Activated CD8-positive, alpha-beta T cell treated with anti-CD3 and anti-CD28 coated beads for 36 hours (primary cell): Measurements from ENCODE around the gene SLC24A3. TPM values are rescaled to one million over a fixed set of nuclear protein-coding genes. Genes with fewer than 3 reads are reported as not detected.

Experiments
- ATAC-seq: fragments of 200-7000 bp; cut with Tn5 transposase; one replicate; pipeline ENCODE4 v1.10.0; 2021; ENCODE audit warnings: mild to moderate bottlenecking, moderate library complexity
- CTCF ChIA-PET: fragments of 350-600 bp; sonication (Branson Sonifier 250); formaldehyde crosslinking; loops from one replicate; lab custom pipeline; 2021; ENCODE audit warnings: antibody characterized with exemption; lab: Charles Lee
- POLR2A ChIA-PET: fragments of 350-600 bp; sonication (Branson Sonifier 250); formaldehyde crosslinking; loops from one replicate; lab custom pipeline; 2021; ENCODE audit warnings: antibody characterized with exemption; lab: Charles Lee
- DNase-seq: peaks from one replicate; pipeline ENCODE4 v3.0.0-alpha.2; 2020
- H3K27ac Mint-ChIP-seq: one replicate; pipeline ENCODE4 v1.8.0; 2021; ENCODE audit warnings: mild to moderate bottlenecking, mixed read lengths
- H3K27me3 Mint-ChIP-seq: one replicate; pipeline ENCODE4 v1.8.0; 2021; ENCODE audit warnings: mixed read lengths
- H3K36me3 Mint-ChIP-seq: one replicate; pipeline ENCODE4 v1.8.0; 2021; ENCODE audit warnings: low read depth, mixed read lengths
- H3K4me1 Mint-ChIP-seq: one replicate; pipeline ENCODE4 v1.8.0; 2021; ENCODE audit warnings: low read depth, mixed read lengths
- H3K4me3 Mint-ChIP-seq: one replicate; pipeline ENCODE4 v1.8.0; 2021; ENCODE audit warnings: mild to moderate bottlenecking, moderate library complexity, mixed read lengths
- H3K9me3 Mint-ChIP-seq: one replicate; pipeline ENCODE4 v1.8.0; 2021; ENCODE audit warnings: mixed read lengths
- intact Hi-C: fragments of 100-400 bp; cut with micrococcal nuclease; formaldehyde crosslinking; loops from one replicate; pipeline ENCODE4 v1.10.0; 2022
- total RNA-seq, 2 experiments: library from RNA; stranded (reverse); gene quantifications; one replicate each; pipeline ENCODE4 v1.2.3, GENCODE V29; 2021
- TF ChIP-seq, protein P1 (sequence below): fragments of 200-600 bp; IDR thresholded peaks from one replicate; pipeline ENCODE4 v1.8.0; 2022; ENCODE audit warnings: antibody characterized with exemption, mild to moderate bottlenecking

The SLC24A3 gene
- total RNA-seq, 2 experiments from 2014 or later, result not detected

DNA sequence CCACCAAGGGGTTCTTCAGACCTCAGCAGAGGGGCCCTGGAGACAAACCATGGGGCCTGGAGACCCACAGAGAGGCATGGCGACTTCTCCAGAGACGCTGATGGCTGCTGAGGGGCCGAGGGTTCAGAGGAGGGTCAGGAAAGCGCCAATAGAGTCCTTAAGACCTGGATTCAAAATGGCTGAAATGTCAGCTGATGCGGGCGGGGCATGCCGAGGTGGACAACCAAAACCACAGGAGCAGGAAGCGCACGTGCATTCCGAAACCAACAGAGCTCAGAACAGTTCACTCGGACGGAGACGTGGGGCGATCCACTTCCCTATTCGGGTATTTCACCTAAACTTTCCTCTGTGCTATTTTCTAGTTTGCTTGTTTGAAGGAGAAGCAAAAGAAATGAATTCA is 445.7 kb downstream of the SLC24A3 start:
- intact Hi-C loops, result no loop called here
- POLR2A ChIA-PET, result no interaction called here
- no peak overlapping the region for H3K27ac Mint-ChIP-seq
- DNase-seq (peak; percentile 6), ATAC-seq (no peak)
- no peaks in the 10 kb centered on the region for H3K36me3 Mint-ChIP-seq
- H3K9me3 Mint-ChIP-seq, result no peaks in the 10 kb centered on the region
- no peak overlapping the region for H3K4me3 Mint-ChIP-seq
- peaks cover 18% of the 10 kb centered on the region for H3K27me3 Mint-ChIP-seq
- TF ChIP-seq, protein P1, sequence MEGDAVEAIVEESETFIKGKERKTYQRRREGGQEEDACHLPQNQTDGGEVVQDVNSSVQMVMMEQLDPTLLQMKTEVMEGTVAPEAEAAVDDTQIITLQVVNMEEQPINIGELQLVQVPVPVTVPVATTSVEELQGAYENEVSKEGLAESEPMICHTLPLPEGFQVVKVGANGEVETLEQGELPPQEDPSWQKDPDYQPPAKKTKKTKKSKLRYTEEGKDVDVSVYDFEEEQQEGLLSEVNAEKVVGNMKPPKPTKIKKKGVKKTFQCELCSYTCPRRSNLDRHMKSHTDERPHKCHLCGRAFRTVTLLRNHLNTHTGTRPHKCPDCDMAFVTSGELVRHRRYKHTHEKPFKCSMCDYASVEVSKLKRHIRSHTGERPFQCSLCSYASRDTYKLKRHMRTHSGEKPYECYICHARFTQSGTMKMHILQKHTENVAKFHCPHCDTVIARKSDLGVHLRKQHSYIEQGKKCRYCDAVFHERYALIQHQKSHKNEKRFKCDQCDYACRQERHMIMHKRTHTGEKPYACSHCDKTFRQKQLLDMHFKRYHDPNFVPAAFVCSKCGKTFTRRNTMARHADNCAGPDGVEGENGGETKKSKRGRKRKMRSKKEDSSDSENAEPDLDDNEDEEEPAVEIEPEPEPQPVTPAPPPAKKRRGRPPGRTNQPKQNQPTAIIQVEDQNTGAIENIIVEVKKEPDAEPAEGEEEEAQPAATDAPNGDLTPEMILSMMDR, result no peak
- H3K4me1 Mint-ChIP-seq, result no peaks in the 10 kb centered on the region
- CTCF ChIA-PET, result interaction anchor here (1.3 kb wide), 1 partner anchor 452 kb away, joined by 4 read pairs; no protein-coding TSS in a partner anchor

DNA sequence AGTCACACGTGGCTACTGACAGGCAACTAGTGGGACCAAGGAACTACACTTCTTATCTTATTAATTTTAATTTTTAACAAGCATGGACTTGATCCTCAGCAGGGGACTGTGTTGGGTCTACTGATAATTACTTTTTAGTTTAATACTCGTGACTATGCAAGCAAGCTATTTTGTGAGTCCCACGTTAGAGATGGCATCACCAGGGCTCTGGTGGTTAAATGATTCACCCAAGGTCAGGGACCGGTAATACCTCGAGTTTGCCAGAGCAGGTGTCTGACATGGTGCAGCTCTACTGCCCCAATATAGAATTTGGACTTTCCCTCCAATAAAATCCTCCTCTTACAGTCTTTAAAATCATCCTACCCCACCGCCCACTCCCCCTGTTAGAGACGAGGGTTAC is 447.0 kb downstream of the SLC24A3 start:
- ChIA-PET POLR2A (no interaction called here), CTCF (no interaction called here)
- H3K4me3 Mint-ChIP-seq, result no peak overlapping the region
- no peaks in the 10 kb centered on the region for H3K9me3 Mint-ChIP-seq
- no peak overlapping the region for H3K27ac Mint-ChIP-seq
- H3K36me3 Mint-ChIP-seq, result no peaks in the 10 kb centered on the region
- no peak for DNase-seq
- intact Hi-C loops, result no loop called here
- peaks cover 21% of the 10 kb centered on the region for H3K27me3 Mint-ChIP-seq
- ATAC-seq, result no peak
- no peaks in the 10 kb centered on the region for H3K4me1 Mint-ChIP-seq
- TF ChIP-seq, protein P1, result no peak

DNA sequence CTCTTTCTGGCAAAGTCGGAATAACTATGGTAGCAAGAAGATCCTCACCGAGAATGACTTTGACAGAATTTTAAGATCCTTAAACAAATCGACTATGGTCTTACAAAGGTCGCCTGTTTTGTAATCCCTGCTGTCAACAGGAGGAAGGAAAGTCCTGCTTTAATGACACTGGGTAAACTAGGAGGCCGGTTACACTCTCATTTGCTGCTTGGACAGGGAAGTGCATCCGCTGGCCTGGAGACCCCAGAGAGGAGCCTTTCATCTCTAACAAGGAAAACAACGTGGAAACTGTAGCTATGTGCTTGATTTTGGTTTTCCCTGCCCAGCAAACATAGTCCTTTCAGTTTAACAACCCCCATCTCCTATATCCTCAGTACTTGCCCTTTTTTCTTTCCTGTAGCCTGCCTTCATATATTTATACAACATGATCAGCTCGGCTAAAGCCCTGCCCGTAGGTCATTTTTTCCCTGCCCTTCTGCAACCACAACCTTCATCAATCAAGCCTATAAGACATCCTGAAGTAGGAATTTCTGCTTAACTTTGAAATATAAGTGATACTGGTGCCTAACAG is 448.5 kb downstream of the SLC24A3 start:
- intact Hi-C loops, result loop anchor here (5.0 kb wide), 1 partner anchor 454 kb away; no protein-coding TSS in a partner anchor
- DNase-seq (no peak), ATAC-seq (no peak)
- ChIA-PET CTCF (interaction anchor here (1.1 to 5.0 kb wide), 3 partner anchors 15 to 454 kb away, joined by 3 to 45 read pairs (median 22); no protein-coding TSS in a partner anchor), POLR2A (no interaction called here)
- Mint-ChIP-seq H3K9me3 (no peaks in the 10 kb centered on the region), H3K27me3 (peaks cover 21% of the 10 kb centered on the region), H3K4me3 (no peak overlapping the region), H3K27ac (no peak overlapping the region), H3K4me1 (no peaks in the 10 kb centered on the region), H3K36me3 (no peaks in the 10 kb centered on the region)
- TF ChIP-seq, protein P1, result no peak

DNA sequence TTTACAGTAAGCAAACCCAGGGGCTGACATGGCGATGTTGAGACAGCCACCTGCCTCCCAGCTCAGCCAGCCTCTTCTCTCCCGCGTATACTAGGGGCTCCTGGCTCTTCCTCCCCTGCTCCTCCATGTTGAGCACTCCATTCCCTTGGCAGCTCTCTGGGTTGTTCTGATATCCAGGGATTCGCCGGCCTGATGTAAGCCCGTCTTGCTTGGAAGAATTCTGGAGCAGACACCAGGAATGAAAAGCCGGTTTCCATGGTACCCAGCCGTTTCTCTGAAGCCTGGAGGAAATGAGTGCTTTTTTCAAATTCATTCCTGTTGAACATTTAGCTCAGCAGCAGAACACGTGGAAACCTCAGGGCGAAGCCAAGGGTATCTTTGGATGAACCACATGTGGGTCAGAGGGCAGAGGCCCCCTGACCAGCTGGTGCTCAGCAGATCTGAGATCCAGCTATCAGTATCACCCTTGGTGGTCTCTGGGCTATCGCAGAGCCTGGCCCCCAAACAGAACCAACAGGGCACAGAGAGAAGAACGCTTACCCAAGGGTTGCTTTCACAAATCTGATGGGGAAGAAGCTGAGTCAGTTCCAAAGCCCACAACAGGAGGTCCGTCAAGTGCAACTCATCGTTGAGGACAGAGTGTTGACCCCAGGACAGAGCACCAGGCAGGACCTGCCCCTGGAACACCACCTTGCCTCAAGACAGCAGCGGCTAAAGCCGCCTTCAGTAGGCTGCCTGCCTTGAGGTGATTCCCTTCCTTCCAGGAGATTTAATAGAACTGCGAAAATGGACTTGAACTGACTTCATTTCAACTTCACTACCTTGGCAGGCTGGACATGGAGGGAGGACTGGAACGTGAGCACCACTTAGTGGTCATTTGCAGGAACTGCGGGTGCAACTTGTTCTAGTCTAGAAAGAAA is 449.5 kb downstream of the SLC24A3 start:
- H3K9me3 Mint-ChIP-seq, result no peaks in the 10 kb centered on the region
- H3K4me1 Mint-ChIP-seq, result no peaks in the 10 kb centered on the region
- intact Hi-C loops, result loop anchor here (5.0 kb wide), 1 partner anchor 455 kb away; no protein-coding TSS in a partner anchor
- DNase-seq (peak; percentile 57), ATAC-seq (peak; percentile 64)
- TF ChIP-seq, protein P1, result peak; percentile 96
- H3K27ac Mint-ChIP-seq, result no peak overlapping the region
- ChIA-PET POLR2A (no interaction called here), CTCF (interaction anchor here (0.6 to 5.0 kb wide), 13 partner anchors 11 to 1032 kb away, joined by 3 to 45 read pairs (median 4); no protein-coding TSS in a partner anchor)
- no peaks in the 10 kb centered on the region for H3K36me3 Mint-ChIP-seq
- H3K4me3 Mint-ChIP-seq, result no peak overlapping the region
- H3K27me3 Mint-ChIP-seq, result peaks cover 23% of the 10 kb centered on the region
